Activated naive CD8-positive, alpha-beta T cell (primary cell): Measurements from ENCODE around the gene TUBA4A.

Experiments
- H3K27ac Mint-ChIP-seq: one replicate; pipeline ENCODE4 v1.8.0; 2021; ENCODE audit warnings: mixed read lengths
- H3K27me3 Mint-ChIP-seq: one replicate; pipeline ENCODE4 v1.8.0; 2021; ENCODE audit warnings: mixed read lengths
- H3K36me3 Mint-ChIP-seq: one replicate; pipeline ENCODE4 v1.8.0; 2021; ENCODE audit warnings: mixed read lengths
- H3K4me1 Mint-ChIP-seq: one replicate; pipeline ENCODE4 v1.8.0; 2021; ENCODE audit warnings: low read depth, mixed read lengths
- H3K4me3 Mint-ChIP-seq: one replicate; pipeline ENCODE4 v1.8.0; 2021; ENCODE audit warnings: mild to moderate bottlenecking, mixed read lengths
- H3K9me3 Mint-ChIP-seq: one replicate; pipeline ENCODE4 v1.8.0; 2021; ENCODE audit warnings: low read depth, mixed read lengths

Gene TUBA4A

DNA sequence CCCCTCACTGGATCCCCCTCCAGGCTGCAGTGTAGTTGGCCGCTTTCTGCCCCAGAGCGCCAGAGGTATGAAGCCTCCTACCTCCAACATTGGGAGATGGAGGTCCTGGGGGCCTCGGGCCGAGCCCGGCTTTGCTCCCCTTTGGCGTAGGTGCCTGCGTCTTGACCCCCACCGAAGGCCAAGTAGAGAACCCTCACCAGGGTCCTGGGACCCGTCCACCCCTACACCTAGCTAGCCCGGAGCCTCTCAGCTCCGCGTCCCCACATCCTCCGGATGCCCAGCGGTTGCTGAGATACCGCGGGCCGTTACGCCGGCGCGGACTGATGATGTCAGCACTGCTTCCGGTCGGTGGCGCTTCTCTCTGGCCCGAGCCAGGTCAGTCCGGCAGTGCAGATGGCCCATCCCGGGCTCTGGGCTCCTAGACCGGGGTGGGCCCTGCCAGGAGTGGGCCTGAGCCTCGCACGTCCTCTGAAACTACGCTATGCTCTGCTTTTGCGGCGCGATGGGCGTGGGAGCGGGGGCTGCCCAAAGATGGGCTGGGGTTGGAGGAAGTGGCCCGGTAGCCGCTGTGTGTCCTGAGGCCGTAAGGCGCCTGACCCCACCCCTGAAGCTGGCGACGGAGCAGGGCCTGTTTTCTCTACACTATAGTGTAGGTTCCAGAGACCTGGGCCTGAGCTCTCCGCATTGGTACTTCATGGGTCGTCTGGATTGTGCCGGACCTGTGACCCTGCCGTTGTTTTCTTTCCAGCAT, 8.4 kb downstream of the TUBA4A start, which contains the start of the genes GLB1L and STK16:
Gene GLB1L (minus strand): TSS at position 297 of the 751 bp plus-strand sequence. CDS start 1,871 bp downstream, outside the sequence.
Gene STK16 (plus strand): TSS at position 332 of the 751 bp plus-strand sequence. CDS start 521 bp downstream, outside the sequence.
- Mint-ChIP-seq H3K36me3 (no peaks in the 10 kb centered on the region), H3K4me3 (peak within 1 kb of the TSS; percentile 97), H3K27me3 (no peaks in the 10 kb centered on the region), H3K27ac (peak within 1 kb of the TSS; percentile 97), H3K4me1 (peaks cover 56% of the 10 kb centered on the region), H3K9me3 (no peaks in the 10 kb centered on the region)

DNA sequence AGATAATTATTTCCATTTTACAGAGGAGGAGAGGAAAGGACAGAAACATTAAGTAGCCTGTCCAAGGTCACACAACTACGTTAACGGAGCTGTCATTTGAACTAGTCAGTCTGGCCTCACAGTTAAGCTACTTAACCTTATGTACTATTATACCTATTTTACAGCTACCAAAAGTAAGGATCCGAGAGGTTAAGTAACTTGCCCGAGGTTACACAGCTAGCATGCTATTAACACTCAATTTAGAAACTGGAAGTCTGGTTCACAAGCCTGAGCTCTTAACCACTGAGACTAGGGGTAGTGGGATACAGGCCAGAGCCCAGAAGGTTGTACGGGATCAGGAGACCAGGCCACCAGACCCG, 8.9 kb downstream of the TUBA4A start:
- Mint-ChIP-seq H3K4me1 (peaks cover 50% of the 10 kb centered on the region), H3K9me3 (no peaks in the 10 kb centered on the region), H3K27me3 (no peaks in the 10 kb centered on the region), H3K4me3 (peak overlapping the region; percentile 97), H3K36me3 (no peaks in the 10 kb centered on the region), H3K27ac (peak overlapping the region; percentile 97)

DNA sequence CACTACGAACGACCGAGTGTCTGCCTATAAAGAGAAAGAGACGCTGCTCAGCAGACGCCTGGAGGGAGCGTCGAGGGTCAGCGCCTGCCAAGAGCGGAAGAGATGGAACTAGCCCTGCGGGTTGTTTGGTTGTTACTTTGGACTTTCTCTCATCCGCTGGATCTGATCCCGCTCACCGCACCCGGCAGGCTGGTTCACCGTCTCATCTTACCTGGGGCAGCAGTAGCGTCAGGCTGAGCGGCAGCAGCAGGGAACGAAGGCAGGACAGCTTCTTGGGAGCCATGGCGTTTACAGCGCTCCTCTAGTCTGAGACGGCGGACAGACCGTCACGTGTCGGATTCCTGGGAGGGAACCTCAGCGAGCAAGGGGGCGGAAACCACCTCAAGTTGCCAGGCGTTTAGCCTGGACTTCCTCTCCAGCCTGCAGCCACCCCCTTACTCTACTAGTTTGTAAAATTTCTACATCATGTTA, 10.4 kb downstream of the TUBA4A start:
- H3K27ac Mint-ChIP-seq = no peak overlapping the region
- H3K36me3 Mint-ChIP-seq = no peaks in the 10 kb centered on the region
- H3K9me3 Mint-ChIP-seq = no peaks in the 10 kb centered on the region
- peak overlapping the region; percentile 53 for H3K4me3 Mint-ChIP-seq
- no peaks in the 10 kb centered on the region for H3K27me3 Mint-ChIP-seq
- peaks cover 36% of the 10 kb centered on the region for H3K4me1 Mint-ChIP-seq

DNA sequence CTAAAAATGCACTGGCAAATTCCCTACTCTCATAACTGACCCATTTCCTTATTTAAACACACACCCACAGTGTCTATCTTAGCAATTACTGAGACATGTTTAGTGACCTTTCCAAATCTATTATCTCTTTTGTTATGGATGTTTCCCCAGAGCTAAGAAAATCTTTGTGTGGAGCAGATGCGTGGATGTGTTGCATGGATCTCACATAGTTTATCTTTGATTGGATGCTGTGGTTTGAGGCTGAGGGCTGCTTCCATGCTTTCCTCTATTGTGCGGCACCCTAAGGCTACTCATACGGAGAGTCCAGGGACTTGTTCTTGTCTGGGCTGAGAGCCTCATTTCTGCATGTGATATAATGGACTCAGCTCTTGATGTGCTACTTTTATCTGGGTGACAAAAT, 19.4 kb downstream of the TUBA4A start:
- H3K9me3 Mint-ChIP-seq = no peaks in the 10 kb centered on the region
- H3K4me1 Mint-ChIP-seq = peaks cover 35% of the 10 kb centered on the region
- no peak overlapping the region for H3K4me3 Mint-ChIP-seq
- H3K27ac Mint-ChIP-seq = peak overlapping the region; percentile 29
- no peaks in the 10 kb centered on the region for H3K27me3 Mint-ChIP-seq
- peaks cover 2% of the 10 kb centered on the region for H3K36me3 Mint-ChIP-seq

GRCh38 chr2:219230059-219230540, 23.6 kb downstream of the TUBA4A start:
- Mint-ChIP-seq H3K36me3 (peaks cover 4% of the 10 kb centered on the region), H3K9me3 (no peaks in the 10 kb centered on the region), H3K4me3 (peak overlapping the region; percentile 96), H3K27me3 (no peaks in the 10 kb centered on the region), H3K4me1 (peaks cover 57% of the 10 kb centered on the region), H3K27ac (peak overlapping the region; percentile 98)

DNA sequence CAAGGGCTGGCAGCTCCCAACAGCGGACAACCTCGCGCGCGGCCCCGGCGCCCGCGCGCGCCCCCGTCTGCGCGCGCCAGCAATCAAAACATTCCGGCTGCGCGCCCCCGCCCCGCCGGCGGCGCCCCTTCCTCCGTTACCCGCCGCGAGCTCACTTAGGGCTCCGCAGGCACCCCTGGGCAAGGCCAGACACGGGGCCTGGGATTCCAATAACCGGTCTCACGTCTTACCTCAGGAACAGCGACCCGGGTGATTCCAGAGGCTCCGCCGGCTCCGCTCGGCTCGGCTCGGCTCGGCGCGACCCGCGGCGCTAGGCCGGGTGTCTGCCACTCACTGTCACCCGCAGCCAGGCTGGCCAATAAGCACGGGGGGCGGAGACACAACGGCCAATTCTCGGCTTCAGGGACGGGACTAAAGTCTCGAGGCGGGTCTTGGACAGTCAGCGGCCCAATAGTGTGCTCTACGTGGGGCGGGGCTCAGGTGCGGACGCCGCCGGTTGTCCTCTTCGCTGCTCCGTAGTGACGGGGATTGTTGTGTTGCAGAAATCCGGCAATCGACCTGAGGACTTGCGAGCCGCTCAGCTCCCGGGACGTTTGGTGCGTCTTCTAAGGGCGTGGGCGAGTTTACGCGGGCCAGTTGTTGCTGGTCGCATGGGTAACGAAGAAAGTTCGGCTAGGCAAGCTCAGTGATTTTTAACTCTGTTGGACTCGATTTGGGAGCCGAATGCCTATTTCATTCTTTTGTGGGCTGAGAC, 24.2 kb downstream of the TUBA4A start, which contains the start of the genes ANKZF1 and ATG9A:
Gene ANKZF1 (plus strand): TSS at position 502 of the 754 bp plus-strand sequence. CDS start 452 bp downstream, outside the sequence.
Gene ATG9A (minus strand): TSS at position 332 of the 754 bp plus-strand sequence. CDS start 1,612 bp downstream, outside the sequence.
- H3K36me3 Mint-ChIP-seq = peaks cover 6% of the 10 kb centered on the region
- H3K9me3 Mint-ChIP-seq = no peaks in the 10 kb centered on the region
- peak within 1 kb of the TSS; percentile 96 for H3K4me3 Mint-ChIP-seq
- H3K27me3 Mint-ChIP-seq = no peaks in the 10 kb centered on the region
- H3K27ac Mint-ChIP-seq = peak within 1 kb of the TSS; percentile 98
- peaks cover 57% of the 10 kb centered on the region for H3K4me1 Mint-ChIP-seq

- Mint-ChIP-seq H3K4me1 (peaks cover 56% of the 10 kb centered on the region), H3K27me3 (no peaks in the 10 kb centered on the region), H3K9me3 (no peaks in the 10 kb centered on the region), H3K4me3 (peak overlapping the region; percentile 85), H3K36me3 (peaks cover 6% of the 10 kb centered on the region), H3K27ac (peak overlapping the region; percentile 6)
Observed at GRCh38 chr2:219228911-219229304, 24.8 kb downstream of the TUBA4A start.

DNA sequence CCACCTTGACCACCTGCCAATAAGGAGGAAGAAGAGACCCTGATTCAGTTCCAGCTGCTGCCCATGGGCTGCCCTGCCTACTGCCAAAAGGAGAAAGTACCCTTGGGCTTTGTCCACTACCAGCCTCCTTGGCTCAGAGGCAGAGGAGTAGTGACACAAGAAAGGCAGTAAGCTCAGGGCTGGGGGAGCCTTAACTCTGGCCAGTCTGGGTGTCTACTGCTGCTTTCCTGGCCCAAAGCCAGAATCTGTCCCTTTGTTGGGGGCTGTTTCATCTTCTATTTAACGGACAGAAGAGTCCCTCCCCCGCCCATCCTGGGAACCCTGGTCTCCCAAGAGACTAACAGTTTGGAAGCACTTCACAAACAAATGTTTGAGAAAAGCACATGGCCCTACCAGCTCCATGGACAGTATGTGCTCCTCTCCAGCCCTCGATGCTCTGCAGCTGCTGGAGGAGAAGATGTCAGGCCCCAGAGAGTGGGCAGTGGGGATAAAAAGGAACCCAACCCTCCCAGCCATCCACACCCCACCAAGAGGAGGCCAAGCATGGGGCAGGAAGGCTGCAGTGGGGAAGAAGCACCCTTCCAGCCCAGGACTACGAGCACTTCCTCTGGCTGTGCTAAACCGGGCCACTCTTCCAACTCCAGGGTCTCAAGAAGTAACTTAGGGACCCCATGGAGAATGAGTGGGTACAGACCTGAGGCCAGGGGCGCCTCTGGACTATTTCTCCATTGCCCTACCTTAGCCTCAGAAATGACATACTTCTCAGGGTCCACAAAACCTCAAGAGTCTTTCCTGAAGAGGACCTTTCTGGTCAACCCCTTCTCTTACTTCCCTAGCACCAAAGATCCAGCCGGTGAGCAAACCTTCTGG, 25.4 kb downstream of the TUBA4A start:
- Mint-ChIP-seq H3K27ac (peak overlapping the region; percentile 50), H3K9me3 (no peaks in the 10 kb centered on the region), H3K4me3 (peak overlapping the region; percentile 85), H3K36me3 (peaks cover 6% of the 10 kb centered on the region), H3K27me3 (no peaks in the 10 kb centered on the region), H3K4me1 (peaks cover 50% of the 10 kb centered on the region)

DNA sequence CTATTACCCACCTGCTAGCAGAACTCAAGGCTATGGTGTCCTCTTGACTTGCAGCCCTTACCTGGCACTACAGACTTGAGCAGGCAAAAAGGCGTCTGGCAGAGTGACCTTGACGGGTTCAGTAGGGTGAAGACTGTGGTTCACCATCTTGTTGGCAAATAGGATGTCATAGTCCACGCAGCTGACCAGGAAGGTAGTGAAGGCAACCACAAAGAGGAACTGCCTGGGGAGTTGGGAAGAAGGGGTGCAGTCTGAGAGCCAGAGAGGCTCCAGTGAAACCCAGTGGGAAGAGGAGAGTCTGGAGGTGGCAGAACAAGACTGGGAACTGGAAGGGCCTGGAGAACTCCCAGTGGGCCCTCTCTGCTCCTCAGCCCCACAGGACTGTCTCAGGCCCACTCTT, 28.4 kb downstream of the TUBA4A start:
- Mint-ChIP-seq H3K4me3 (no peak overlapping the region), H3K36me3 (peaks cover 11% of the 10 kb centered on the region), H3K9me3 (no peaks in the 10 kb centered on the region), H3K27ac (no peak overlapping the region), H3K27me3 (no peaks in the 10 kb centered on the region), H3K4me1 (peaks cover 26% of the 10 kb centered on the region)

DNA sequence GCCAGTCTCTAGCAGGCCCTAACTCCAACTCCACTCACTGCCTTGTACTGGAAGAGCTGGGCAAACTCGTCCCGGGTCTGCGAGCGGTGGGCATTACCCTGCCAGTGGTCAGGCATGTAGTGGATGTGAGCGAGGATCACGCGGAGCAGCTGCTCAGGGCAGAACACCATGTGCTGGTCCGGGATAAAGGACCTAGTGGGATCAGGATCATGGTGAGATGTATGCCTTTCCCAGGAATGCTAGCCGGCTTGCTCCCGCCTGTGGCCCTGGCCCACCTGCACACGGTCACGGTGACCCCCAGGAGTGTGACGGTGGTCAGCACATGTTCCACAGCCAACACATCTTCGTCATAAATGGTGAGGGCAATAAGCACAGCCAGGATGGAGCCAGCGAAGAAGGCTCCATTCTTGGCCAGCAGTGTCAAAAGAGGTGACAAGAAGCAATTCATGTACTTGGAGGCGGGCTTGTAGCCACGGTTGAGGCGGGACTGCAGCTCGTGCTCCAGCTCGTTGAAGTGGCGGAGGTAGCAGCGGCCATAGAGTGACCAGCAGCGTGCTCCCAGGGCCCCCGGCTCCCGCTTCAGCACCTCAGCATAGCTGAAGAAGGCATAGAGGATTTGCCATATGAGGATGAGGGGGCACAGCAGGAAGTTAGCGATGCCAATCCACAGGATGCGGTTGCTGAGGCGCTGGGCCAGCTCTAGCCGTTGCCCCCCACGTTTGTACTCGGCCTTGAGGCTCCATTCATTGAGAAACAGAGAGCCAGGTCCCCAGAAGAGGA, 29.7 kb downstream of the TUBA4A start:
- no peak overlapping the region for H3K4me3 Mint-ChIP-seq
- no peaks in the 10 kb centered on the region for H3K27me3 Mint-ChIP-seq
- peaks cover 30% of the 10 kb centered on the region for H3K4me1 Mint-ChIP-seq
- H3K9me3 Mint-ChIP-seq = no peaks in the 10 kb centered on the region
- H3K36me3 Mint-ChIP-seq = peaks cover 11% of the 10 kb centered on the region
- H3K27ac Mint-ChIP-seq = no peak overlapping the region

DNA sequence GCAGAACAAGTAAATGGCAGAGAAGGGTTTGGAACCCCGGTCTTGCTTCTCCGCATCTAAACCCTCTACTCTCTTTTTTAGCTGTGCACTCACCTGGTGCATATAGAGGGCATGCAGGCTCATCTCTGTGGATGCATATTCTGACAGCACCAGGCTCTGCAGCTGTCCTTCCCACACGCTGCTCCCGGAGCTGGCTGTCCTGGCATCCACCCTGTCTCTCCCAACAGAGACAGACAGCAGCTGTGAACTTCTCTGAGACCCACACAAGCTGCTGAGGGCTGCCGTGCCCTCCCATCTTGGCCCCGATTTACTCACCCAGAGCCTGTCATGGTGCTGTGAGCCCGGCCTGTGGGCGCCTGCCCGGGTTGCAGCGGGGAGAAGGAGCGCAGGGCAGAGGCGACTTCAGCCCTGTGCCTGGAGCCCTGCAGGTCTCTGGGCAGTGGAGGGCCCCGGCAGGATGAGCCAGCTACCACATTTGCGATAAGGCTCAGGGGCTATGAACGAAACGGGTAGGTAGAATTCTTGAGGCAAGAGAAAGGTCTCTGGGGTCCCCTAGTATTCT, 31.7 kb downstream of the TUBA4A start:
- Mint-ChIP-seq H3K4me1 (peaks cover 23% of the 10 kb centered on the region), H3K27ac (no peak overlapping the region), H3K4me3 (no peak overlapping the region), H3K9me3 (no peaks in the 10 kb centered on the region), H3K36me3 (peaks cover 11% of the 10 kb centered on the region), H3K27me3 (no peaks in the 10 kb centered on the region)

DNA sequence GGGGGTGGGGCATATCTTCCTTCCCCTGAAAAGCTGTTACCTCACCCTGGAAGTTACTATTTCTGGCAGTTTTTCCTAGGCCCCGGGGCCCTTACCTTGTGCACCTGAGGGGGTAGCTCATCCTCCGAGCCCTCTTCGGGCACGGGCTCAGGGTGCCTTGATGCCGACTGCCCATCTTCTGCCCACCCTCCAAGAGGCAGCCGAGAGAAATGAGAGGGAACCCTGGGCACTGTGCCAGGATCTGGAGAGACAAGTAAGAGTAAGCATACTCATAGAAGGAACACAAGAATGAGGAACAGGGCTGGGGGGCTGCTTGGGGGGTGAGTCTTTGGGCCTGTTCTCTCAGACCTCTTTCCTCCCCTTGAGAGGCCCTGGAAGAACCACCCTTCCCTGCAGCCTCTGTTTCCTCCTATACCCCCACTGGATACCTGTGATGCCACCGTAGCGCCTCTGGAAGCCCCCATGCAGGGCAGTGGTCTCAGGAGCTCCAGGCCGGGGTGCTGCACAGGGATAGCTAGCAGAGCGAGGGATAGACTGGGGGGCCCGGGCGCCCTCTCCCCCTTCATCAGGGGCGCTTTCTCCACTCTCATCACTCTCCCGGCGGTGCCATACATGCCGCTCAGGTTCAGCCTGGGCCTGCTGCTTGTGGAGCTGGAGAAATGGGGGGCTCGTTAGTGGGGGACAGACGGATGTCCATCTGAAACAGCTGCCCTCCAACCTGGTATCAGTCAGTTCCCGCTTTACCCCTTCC, 32.9 kb downstream of the TUBA4A start:
- no peak overlapping the region for H3K27ac Mint-ChIP-seq
- H3K4me1 Mint-ChIP-seq = peaks cover 20% of the 10 kb centered on the region
- peaks cover 6% of the 10 kb centered on the region for H3K36me3 Mint-ChIP-seq
- H3K27me3 Mint-ChIP-seq = no peaks in the 10 kb centered on the region
- no peaks in the 10 kb centered on the region for H3K9me3 Mint-ChIP-seq
- H3K4me3 Mint-ChIP-seq = no peak overlapping the region
